ENCODE results near the gene PRG3.

The PRG3 gene, protein sequence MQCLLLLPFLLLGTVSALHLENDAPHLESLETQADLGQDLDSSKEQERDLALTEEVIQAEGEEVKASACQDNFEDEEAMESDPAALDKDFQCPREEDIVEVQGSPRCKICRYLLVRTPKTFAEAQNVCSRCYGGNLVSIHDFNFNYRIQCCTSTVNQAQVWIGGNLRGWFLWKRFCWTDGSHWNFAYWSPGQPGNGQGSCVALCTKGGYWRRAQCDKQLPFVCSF

DNA sequence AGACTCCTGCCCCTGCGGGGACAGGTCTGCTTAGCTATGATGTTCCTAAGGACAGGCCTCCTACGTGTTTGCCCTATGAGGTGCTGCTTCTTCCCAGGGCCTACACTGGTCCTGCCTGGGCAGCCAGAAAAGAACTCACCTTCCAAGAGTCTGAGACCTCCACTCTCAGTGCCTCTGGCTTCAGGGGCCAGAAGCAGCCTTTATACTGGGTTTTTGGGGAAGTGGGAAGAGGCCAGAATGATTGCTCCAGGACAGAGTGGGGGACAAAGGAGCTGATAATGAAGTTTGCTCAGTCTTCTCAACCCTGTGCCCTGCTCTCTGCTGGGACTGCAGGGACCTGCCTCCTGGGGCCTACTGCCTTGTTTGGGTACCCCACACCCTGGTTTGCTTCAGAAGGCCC is at the start of gene PRG3:
Gene PRG3, minus strand, starts transcription at position 176 of the 400 bp plus-strand sequence. CDS start 442 bp downstream, outside the sequence.
- DNase-seq = no peak

DNA sequence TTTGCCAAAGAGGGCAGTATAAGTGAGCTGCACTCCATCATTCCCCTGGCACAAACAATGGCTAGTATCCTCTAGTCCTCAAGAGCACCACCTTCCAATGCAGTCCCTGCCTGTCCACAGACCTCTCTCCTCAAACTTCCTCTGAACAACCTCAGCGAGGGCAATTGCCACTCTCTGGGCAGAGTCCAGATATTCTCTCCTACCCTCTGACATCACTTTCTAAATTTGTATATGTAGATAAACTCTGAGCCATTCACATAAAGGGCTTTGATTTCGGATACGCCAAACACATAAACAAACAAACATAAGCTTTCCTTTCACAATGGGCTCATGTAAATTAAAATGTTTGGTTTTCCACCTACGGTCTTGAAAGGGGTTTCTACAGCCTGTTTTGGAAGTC is 49.0 kb upstream of the PRG3 start:
- DNase-seq = no peak

DNA sequence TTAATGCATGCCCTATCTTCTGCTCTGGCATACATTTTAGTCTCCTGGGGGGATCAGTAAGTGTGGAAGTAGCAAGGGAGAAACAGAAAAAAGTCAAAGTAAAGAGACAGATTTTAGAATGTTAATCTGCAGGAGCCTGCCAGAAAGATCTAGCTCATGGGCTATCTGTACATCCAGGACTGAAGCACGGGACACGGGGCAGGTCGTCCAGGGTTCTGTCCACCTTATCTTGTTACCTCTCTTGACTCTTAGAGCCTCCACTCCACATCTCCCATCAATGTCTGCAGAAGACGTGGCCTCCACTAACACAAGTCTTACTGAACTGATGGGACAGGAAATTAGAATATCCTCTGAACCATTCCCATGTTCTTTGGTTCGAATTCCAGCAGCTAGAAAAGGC is 47.7 kb upstream of the PRG3 start:
- DNase-seq = no peak

DNA sequence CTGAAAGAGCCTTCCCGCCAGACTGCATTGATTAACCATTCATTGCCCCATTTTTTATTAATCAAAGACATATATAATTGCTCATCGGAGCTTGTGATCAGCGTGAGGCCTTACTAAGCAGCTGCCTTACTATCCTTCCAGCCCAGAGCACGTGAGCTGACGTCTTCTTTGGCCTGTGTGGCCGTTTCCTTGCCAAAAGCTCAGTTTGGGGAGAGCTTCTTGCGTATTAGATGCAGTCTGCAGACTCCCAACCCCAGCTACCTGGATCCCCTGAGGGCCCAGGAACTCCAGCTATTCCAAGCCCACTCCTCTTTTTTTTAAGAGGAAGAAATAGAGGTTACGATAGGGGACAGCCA is 46.8 kb upstream of the PRG3 start:
- DNase-seq = no peak

DNA sequence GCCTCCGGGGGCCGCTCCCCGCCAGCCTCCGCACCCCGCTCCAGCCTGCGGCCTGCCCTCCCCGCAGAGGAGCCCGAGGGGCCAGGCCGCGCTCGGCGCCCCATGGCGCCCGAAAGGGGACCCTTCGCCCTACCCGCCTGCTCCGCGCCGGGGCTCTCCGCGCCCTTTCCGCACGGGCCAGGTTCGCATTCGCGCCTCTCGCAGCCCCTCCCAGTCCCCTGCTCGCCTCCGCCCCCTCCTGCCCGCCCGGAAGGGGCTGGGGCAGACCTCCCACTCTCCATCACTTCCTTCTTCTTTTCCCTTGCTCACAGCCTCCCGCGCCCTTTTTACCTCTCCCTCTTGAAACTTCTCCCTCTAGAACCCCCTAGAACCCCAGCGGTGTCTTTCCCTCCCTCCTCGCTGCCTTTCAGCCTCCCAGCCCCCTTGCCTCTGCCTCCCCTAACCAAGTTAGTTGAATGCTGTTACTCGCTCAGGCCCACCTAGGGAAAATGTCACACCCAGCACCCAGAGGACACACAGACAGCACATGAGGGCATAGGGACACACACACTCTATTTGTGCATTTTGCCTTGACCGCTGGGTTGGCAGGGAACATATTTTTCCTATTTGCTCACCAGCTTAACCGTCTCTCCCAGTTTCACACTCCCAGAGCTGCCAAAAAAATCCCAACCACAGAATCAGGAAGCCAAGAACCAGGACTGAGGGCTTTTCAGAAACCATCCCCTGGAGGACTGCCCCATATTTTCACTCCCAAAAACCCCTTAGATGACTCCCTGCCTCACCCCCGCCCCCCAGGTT is 46.2 kb upstream of the PRG3 start, which contains the start of gene SLC43A3:
Gene SLC43A3, minus strand, starts transcription at position 193 of the 798 bp plus-strand sequence. CDS start 949 bp downstream, outside the sequence.
- DNase-seq = peak; percentile 79

DNA sequence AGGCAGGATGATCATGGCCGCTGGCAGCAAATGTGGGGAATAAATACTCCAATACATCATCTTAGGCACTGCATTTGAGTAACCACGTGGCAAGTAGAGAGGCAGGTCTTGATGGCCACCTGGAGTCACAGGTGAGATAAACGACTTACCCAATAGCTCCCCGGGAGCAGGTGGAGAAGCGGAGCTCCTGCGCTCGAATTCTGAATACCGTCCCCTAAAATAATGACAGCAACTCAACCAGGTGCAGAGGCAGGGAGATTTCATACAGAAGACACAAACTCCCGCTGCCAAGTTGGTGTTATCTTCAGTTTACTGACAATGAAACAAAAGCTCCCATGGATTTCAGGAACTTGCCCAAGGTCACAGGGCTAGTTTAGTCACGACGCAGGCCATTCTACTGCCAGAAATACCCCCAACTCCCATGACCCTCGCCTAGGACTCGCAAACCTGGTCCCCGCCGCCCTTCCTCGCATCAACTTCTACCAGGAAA is 45.5 kb upstream of the PRG3 start:
- DNase-seq = peak; percentile 6

DNA sequence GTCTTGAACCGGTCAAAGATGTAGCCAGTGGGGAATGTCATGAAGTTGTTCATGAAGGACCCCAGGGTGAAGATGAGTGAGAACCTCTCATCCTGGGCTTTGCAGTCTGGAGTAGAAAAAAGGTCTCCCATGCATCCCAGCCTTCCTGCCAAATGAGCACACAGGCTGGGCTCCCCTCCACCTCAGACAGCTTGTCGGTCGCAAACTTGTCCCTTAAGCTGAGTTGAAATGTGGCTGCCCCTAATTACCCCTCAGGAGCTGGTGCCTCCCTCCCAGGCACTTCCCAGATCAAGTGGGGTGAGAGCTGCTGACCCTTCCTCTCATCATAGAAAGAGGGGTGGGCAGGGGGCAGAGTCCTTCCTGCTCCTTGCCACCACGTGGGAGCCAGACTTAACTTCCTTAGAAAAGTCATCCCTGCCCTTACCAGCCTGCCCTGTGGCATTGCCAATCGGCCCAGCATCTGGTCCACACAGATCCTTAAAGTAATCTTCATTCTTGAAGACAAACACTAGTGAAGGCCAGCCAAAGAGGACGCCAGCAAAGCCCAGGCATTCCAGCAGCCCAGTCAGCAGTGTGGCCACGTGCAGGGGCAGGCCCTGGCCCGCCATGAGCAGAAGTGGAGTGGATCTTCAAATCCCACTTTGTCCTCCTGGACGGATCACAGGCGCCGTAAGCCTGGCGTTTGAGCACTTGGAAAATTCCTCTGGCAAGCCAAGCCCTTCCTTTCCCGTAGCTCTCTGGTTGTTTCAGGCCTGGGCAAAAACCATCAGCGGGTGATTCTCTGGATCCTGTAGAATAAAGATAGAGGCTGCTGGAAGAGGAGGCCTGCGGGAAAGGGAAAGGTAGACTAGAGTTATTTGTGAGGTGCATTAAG is 44.9 kb upstream of the PRG3 start:
- no peak for DNase-seq

DNA sequence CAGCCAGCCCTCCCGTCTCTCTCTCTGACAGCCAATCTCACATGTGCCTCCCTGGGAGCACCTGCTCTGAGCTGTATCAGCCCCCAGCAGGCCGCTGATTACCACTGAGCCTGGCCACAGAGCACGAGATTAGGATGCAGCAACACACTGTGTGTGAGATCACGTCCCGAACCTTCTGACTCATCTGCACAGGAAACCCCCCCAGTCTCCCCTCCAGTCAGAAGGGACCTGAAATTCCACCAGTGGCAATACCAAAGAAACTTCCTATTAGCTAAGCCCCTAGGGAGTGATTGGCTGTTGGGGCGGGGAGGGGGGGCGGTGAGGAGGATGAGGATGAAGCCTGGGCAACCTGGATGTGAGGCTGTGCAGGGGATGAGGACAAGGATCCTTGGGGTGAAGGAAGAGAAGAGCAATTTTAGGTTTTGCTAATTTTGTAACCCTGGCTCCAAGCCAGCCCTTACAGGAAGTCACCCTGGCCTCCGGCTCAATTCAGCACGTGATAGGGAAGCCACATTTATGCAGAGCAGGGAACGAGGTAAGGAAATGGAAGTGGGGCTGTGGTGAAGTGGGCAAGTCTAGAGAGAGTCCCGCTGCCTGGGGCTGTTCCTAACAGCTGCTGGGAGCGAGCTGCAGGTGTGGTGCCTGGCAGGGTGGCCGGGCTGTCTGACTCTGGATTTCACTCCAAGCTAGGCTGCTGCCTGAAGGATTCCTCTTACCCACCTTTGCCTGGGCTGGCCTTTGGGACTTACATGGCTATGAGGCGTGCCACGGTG is 44.0 kb upstream of the PRG3 start:
- DNase-seq = peak; percentile 89

DNA sequence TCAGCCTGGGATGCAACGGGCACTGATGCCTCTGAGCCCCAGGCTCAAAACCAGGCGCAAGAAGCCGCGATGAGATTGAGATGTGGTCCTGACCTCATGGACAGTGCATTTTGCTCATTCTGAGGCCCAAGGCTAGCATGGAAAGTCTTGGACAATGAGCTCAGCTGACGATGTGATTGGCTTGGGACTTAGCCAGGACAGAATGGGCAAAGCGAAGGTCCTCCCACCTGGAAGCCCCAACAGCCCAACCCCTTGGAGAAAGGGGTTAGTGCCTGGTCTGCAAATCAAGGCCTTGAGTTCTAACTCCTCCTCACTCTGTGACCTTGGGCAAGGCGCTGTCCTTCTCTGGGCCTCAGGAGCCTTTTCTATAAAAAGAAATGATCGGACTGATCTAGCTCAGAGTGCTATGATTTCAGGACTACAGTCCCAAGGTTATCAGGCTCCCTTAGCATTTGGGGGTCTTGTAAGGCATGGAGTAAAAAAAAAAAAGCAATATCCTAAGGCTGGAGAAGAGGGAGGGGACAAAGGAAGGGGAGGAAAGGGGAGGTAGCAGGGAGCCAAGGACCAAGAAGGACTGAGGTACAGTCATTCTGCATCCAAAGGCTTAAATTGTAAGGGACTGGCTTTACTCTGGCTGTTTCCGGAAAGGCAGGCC is 43.3 kb upstream of the PRG3 start:
- no peak for DNase-seq

DNA sequence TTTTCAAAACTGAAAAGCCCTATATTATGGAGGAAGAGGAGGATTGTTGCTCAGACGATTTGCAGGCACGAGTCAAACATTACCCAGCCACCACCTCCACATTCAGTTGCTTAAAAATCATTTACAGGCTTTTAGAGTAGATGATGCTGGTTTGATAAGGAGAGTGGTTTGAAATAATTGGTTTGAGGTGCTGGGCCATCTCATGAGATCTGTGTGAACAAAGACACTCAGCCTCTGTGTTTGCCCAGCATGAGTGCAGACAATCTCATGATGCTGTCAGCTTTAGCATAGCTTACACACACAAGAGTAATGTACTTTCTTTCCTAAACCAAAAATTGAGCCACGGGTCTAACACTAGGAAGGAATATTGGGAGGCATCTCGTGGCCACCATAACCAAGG is 41.7 kb upstream of the PRG3 start:
- no peak for DNase-seq

DNA sequence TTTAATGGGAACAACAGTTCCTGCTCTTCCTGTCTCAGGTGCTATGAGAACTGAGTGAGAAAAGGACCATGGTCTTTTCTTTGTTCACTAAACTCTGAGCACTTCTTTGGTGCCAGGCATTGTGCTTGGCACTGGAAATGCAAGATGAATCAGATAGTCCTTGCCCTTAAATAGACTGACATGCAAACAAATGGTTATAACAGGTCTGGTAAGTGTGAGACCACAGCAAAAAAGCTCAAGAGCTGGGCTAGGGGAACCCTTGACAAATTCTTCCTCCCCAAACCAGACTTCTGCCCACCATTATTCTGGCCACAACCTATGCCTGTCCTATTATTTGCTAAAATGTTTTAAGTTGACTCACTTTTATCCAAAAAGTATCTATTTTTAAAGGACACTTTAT is 40.9 kb upstream of the PRG3 start:
- no peak for DNase-seq

DNA sequence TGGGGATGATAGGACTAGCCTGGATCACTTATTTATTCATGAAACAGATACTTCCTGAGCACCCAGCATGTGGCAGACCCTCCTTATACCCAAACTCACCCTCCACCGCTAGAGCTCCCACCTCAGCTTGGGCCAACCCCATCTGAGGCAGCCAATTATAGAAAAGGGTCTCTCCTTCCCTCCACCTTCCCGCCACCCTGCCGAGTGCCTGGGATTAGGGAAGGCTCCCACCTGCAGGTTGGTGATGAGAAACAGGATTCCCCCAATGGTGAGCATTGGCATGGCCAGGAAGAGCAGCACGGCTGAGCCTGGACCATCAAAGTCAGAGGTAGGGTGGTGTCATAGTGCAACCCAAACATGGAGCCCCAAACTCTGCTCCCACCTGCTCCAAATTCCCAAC is 40.1 kb upstream of the PRG3 start:
- no peak for DNase-seq

DNA sequence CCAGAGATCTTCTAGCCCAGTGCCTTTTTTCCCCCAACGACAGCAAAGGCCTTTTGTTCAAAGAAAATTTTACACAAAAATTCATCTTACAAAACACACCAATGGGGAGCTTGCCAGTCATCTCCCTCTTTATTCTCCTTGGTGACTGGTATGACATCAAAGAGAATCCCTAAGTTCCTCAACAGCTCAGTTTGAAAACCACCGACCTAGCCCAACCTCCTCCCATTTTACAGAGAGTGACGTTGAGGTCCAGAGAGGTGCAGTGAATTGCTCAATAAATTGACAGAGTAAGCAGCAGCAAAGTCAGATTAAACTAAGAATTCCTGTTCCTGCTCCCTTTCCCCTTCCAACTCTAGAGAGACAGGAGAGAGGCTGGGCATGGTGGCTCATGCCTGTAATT is 38.2 kb upstream of the PRG3 start:
- DNase-seq = no peak

DNA sequence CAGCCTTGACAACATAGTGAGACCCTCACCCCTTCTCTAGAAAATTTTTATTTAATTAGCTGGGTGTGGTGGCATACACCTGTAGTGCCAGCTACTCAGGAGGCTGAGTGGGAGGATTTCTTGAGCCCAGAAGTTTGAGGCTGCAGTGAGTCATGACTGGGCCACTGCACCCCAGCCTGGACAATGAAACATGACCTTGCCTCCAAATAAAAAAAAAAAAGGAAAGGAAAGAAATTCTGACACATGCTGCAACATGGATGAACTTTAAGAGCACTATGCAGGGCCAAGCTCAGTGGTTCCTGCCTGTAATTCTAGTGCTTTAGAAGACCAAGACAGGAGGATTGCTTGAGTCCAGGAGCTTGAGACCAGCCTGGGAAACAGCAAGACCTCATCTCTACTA is 37.2 kb upstream of the PRG3 start:
- no peak for DNase-seq

DNA sequence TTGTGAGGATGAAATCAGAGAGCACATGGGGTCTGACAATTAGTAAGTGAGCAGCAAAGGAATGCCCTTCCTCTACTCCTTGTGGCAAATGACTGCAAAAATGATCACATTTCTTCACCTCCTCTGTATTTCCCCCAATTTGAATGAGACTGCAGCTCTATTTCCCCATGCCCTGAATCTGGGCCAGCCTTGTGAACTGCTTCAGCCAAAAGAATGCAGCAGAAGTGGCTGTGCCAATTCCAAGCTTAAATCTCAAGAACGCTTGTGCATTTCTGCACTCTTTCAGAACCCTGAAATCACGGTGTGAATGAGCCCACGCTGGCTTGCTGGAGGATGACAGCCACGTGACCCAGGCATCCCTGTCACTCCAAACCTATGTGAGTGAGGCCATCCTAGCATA is 36.1 kb upstream of the PRG3 start:
- no peak for DNase-seq

DNA sequence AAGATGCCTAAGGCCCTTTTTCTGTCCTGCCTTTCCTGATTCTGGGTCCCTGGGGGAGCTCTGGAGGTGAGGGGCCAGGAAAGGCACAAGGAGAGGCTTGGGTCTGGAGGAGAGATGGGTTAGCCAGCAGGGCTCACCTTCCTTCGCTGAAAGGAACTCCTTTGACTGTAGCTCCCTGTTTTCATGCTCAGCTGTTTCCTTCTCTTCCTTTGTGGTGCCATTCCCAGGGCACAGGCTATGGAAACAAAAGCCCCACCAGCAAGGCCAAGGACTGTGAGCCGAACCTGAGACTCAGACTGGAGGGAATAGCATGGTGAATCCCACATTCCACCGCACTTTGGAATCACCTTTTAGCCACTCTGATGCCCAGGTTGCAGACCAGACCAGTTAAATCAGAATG is 35.5 kb upstream of the PRG3 start:
- no peak for DNase-seq

DNA sequence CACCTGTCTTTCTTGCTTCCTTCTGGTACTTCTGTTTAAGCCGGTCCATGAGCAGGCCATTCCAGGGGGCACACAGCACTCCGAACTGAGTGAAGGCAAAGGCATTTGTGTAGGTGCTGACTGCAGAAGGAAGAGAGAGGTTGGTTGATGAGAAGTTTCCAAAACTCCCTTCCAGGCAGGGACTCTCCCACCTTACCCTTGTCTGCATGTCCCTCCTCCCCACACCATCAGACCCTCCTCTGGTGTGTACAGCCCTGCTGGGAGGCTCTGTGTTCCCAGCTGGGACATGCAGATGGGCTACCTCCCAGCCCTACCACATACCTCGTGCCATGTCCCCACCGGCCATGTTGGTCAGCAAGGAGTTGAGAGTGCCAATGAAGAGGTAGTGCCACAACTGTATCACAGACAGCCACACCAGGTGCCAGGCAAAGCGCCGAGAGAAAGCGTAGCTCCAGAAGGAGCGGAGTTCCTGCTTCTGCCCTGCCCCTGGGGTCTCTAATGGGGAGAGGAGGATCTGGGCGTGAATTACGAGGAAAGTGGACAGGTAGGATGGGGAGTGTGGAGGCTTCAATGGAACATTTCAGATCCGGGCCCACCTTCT is 33.8 kb upstream of the PRG3 start:
- no peak for DNase-seq

DNA sequence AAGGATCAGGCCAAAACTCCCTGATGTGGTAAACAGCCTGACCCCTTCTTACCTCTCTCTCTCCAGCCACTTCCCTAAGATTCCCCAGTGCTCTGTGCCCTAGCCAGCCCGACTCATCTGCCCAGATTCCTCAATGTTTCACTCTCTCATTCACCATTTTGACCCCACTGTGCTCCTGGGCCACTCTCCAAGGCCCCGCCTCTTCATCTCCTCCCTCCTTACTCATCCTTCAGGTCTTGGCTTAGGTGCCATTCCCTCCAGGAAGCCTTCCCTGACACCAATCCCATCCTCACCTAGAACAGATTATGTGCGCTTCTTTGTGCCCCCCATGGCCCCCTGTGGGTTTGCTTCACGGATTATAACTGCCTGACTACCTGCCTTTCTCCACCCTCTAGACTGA is 32.7 kb upstream of the PRG3 start:
- DNase-seq = no peak

DNA sequence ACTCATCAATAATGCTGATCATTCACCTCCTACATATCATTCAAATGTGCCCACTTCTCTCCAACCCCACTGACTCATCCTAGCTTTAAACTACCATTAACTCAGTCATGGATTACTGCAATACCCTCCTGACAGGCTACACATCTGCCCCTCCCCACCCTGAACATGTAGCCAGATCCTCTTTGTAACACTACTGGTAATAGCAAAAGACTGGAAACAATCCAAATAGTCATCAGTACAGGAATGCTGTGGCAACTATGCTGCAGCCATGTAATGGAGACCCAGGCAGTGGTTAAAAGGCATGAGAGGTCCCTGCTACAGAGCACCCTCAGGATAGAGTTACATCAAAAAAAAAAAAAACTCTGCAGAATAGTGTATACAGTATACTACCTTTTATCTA is 29.3 kb upstream of the PRG3 start:
- DNase-seq = no peak

DNA sequence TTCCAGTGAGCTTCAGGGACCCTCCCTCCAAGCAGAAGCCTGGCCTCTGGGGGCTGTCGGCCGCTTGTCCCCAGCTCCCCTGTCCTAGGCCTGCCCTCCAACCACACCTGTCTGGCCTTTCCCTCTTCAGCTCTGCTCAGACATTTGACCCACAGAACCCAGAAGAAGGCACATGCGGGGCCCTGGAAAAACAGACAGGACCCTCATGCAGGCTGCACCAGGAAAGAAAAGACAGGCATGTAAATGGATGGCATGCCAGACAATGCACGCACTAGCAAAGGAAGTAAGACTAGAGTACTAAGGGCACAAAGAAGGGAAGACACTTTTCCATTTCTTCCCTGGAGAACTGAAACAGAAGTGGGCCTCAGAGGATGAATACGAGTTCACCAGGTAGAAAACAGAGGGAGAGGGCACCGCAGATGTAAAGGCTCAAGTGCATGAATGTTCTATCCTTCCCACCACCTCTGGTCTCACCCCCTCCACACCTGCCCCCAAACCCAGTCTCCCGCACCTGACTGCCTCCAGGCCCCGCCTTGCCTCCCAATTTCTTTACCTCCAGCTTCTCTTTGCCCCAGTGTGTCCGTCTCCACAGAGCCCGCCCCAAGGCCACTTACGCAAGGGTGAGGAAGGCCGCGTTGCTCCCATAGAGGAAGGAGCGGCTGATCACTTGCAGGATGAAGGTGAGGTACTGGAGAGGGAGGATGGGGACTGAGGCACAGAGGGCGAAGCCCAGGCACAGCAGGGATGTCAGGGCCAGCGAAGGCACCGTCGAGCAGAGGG is 28.6 kb upstream of the PRG3 start:
- no peak for DNase-seq

DNA sequence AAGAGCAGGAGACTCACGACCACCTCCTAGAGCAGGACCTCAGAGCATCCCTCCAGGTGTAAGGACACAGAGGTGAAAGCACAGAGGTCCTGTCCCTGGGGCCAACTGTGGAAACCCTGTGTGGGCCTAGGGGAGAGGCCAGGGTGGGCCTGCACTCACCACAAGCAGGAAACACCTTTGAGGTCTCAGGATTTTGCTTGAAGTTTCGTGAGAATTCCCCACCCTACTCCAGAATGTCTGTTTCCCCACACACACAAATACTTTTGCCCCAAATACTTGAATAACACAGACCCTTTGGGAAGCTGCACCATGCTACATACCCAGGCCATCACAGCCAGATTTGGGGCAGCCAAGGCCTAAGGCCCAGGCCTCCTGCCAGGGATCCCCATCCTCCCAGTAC is 27.8 kb upstream of the PRG3 start:
- DNase-seq = no peak
